ENCODE data around the gene ZC3H18. TPM values are rescaled to one million over a fixed set of nuclear protein-coding genes. Genes with fewer than 3 reads are reported as not detected.

ZC3H18 gene
- total RNA-seq, 1 experiment from 2014 or later: 40.5 TPM

DNA sequence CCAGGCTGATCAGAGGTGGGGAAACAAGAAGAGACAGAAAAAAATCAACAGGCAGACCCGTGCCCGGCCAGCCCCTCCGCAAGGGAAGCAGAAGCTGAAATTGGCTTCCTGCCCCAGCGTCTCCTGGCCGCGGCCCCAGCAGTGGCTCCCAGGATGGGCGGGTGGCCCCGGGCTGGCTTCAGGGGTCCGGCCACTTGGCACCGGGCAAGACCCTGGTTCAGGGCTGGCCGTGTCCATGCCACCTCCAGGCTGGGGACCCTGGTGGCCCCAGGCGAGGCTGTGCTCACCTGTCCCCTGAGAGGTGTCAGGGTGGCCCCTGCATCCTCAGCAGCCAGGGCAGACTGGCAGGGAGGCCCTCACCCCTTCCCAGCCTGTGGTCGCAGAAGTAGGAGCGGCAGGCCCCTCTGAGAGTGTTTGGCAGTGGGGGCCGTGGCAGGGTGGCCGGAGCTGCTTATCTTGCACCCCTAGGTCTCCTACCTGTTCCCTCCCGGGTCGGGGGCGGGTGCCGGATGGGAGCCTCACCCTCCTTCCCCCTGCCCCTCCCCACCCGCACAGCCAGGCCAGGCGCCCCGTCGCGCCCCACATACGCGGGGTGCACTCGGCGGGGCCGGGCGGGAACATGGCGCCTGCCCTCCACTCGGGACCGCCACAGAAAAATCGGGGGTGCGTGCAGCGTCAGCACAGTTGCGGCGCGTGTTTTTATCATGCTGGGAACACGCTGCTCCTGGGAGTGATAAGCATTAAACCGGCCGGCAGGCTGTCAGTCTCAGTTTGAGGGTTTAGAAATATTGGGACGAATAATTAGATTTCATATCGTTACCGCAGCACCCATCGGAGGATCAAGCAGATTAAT, 46.7 kb upstream of the ZC3H18 start:
- Mint-ChIP-seq H3K27me3 (ENCODE audit: insufficient read depth, unreplicated experiment) (no peaks in the 10 kb centered on the region), H3K36me3 (ENCODE audit: insufficient read depth, unreplicated experiment) (peaks cover 4% of the 10 kb centered on the region), H3K4me1 (ENCODE audit: insufficient read depth, unreplicated experiment) (no peaks in the 10 kb centered on the region), H3K4me3 (ENCODE audit: unreplicated experiment) (no peak overlapping the region), H3K9me3 (ENCODE audit: unreplicated experiment) (peaks cover 19% of the 10 kb centered on the region), H3K27ac (ENCODE audit: low read depth, unreplicated experiment) (no peak overlapping the region)
- TF ChIP-seq, protein P1, sequence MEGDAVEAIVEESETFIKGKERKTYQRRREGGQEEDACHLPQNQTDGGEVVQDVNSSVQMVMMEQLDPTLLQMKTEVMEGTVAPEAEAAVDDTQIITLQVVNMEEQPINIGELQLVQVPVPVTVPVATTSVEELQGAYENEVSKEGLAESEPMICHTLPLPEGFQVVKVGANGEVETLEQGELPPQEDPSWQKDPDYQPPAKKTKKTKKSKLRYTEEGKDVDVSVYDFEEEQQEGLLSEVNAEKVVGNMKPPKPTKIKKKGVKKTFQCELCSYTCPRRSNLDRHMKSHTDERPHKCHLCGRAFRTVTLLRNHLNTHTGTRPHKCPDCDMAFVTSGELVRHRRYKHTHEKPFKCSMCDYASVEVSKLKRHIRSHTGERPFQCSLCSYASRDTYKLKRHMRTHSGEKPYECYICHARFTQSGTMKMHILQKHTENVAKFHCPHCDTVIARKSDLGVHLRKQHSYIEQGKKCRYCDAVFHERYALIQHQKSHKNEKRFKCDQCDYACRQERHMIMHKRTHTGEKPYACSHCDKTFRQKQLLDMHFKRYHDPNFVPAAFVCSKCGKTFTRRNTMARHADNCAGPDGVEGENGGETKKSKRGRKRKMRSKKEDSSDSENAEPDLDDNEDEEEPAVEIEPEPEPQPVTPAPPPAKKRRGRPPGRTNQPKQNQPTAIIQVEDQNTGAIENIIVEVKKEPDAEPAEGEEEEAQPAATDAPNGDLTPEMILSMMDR (IDR thresholded peaks at IDR 0.05; ENCODE audit: unreplicated experiment): no peak
- no peak for DNase-seq (ENCODE audit: unreplicated experiment)
- no TSS peak for BruUV-seq (replicated peaks)
- ChIA-PET CTCF (no interaction called here), POLR2A (no interaction called here)
- intact Hi-C loops (cut with micrococcal nuclease): no loop called here

DNA sequence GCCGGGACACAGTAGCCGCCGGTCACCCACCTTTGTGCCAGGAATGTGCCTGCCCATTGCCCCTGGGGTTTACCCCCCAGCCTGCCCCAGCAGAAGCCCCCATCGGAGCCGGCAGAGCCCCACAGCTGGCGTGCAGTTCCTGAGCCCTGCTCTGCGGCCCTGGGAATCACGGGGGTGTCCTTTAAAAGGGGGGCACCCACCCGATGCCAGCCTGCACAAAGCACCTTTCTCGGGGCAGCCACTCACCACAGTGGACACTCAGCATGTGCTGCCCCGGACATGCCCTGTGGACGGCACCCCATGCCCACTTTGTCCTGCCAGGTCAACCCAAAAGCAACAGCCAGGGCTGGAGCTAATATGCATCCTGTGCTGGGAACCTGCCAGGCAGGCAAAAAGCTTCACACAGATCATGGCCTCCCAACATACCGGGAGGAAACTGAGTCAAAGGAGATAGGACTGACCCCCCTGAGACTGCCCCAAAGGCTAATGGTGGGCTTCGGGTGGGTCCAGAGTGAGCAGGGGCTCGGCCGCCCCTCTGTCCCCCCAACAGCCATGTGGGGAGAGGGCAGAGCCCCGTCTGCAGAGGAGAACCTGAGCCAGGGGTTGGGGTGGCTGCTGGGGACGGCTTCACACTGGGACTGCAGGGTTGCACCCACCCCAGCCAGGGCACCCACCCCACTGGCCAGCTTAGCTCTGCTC, 45.8 kb upstream of the ZC3H18 start:
- no peaks in the 10 kb centered on the region for H3K4me1 Mint-ChIP-seq (ENCODE audit: insufficient read depth, unreplicated experiment)
- TF ChIP-seq, protein P1 (IDR thresholded peaks at IDR 0.05; ENCODE audit: unreplicated experiment): no peak
- CTCF ChIA-PET: interaction anchor here (0.6 to 0.9 kb wide), 4 partner anchors 36 to 1386 kb away, joined by 3 to 5 read pairs (median 3); no protein-coding TSS in a partner anchor
- no peaks in the 10 kb centered on the region for H3K27me3 Mint-ChIP-seq (ENCODE audit: insufficient read depth, unreplicated experiment)
- no TSS peak for BruUV-seq (replicated peaks)
- no peak for DNase-seq (ENCODE audit: unreplicated experiment)
- no peak overlapping the region for H3K27ac Mint-ChIP-seq (ENCODE audit: low read depth, unreplicated experiment)
- no peak overlapping the region for H3K4me3 Mint-ChIP-seq (ENCODE audit: unreplicated experiment)
- POLR2A ChIA-PET: no interaction called here
- peaks cover 8% of the 10 kb centered on the region for H3K36me3 Mint-ChIP-seq (ENCODE audit: insufficient read depth, unreplicated experiment)
- intact Hi-C loops (cut with micrococcal nuclease): no loop called here
- H3K9me3 Mint-ChIP-seq (ENCODE audit: unreplicated experiment): peaks cover 10% of the 10 kb centered on the region

DNA sequence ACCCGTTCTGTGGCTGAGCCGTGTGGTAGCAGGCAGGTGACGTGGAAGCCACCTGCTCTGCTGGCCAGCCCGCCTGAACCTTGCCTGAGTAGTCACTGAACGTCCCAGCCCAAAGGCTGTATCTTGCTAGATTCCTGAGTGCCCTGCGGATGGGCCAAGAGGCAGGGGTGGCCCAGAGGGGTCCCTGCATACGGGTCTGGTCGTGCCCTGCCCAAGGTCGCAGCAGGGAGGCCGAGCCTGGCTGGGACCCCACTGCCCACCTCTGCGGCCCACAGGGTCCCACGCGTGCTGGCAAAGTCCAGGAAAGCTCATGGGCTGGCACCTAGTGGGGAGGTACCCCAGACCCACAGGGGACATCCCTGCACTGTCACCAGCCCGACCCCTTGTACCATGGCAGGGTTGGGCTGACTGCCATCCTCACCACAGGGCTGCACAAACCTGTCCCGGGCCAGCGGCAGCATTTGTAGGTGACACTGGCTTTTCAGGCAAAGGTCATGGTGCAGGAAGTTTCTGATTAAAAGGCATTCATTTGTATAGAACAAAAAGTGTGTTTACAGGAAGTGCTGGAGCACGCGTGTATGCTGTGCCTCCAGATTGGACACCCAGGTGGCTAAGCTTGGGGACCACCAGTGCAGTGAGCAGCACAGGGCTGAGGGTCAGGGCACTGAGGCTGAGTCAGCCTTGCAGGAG, 45.1 kb upstream of the ZC3H18 start:
- CTCF ChIA-PET: interaction anchor here (0.6 to 0.9 kb wide), 4 partner anchors 36 to 101 kb away, joined by 3 to 5 read pairs (median 3); no protein-coding TSS in a partner anchor
- TF ChIP-seq, protein P1 (IDR thresholded peaks at IDR 0.05; ENCODE audit: unreplicated experiment): no peak
- no peaks in the 10 kb centered on the region for H3K27me3 Mint-ChIP-seq (ENCODE audit: insufficient read depth, unreplicated experiment)
- no peak for DNase-seq (ENCODE audit: unreplicated experiment)
- no peaks in the 10 kb centered on the region for H3K4me1 Mint-ChIP-seq (ENCODE audit: insufficient read depth, unreplicated experiment)
- H3K36me3 Mint-ChIP-seq (ENCODE audit: insufficient read depth, unreplicated experiment): peaks cover 11% of the 10 kb centered on the region
- H3K27ac Mint-ChIP-seq (ENCODE audit: low read depth, unreplicated experiment): no peak overlapping the region
- intact Hi-C loops (cut with micrococcal nuclease): no loop called here
- no TSS peak for BruUV-seq (replicated peaks)
- POLR2A ChIA-PET: no interaction called here
- H3K4me3 Mint-ChIP-seq (ENCODE audit: unreplicated experiment): no peak overlapping the region
- H3K9me3 Mint-ChIP-seq (ENCODE audit: unreplicated experiment): peaks cover 3% of the 10 kb centered on the region

DNA sequence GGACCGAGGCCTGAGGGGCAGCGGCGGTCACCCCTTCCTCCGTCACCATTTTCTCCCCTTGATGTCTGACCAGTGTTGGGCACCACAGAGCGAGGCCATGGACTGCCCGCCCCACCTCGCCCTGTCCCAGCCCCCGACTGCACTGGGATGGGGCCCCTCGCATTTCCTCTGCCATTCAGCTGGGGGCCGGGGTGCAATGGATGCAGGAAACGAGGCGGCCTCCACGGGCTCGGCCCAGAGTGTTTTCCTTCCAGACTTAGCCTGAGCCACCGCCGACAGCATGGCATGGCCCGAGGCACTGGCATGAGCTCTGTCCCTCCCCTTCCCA, 44.6 kb upstream of the ZC3H18 start:
- POLR2A ChIA-PET: no interaction called here
- peaks cover 11% of the 10 kb centered on the region for H3K36me3 Mint-ChIP-seq (ENCODE audit: insufficient read depth, unreplicated experiment)
- H3K27me3 Mint-ChIP-seq (ENCODE audit: insufficient read depth, unreplicated experiment): no peaks in the 10 kb centered on the region
- intact Hi-C loops (cut with micrococcal nuclease): no loop called here
- no TSS peak for BruUV-seq (replicated peaks)
- no peaks in the 10 kb centered on the region for H3K9me3 Mint-ChIP-seq (ENCODE audit: unreplicated experiment)
- CTCF ChIA-PET: interaction anchor here (0.6 kb wide), 2 partner anchors 34 to 101 kb away, joined by 3 read pairs; no protein-coding TSS in a partner anchor
- no peaks in the 10 kb centered on the region for H3K4me1 Mint-ChIP-seq (ENCODE audit: insufficient read depth, unreplicated experiment)
- DNase-seq (ENCODE audit: unreplicated experiment): no peak
- H3K27ac Mint-ChIP-seq (ENCODE audit: low read depth, unreplicated experiment): no peak overlapping the region
- TF ChIP-seq, protein P1 (IDR thresholded peaks at IDR 0.05; ENCODE audit: unreplicated experiment): no peak
- no peak overlapping the region for H3K4me3 Mint-ChIP-seq (ENCODE audit: unreplicated experiment)

Measured in MCF 10A (cell line).